PC-3 (cell line): ENCODE results near the gene CFAP73.
"Not testable (repeated sequence)": the region's sequence is repeated elsewhere in the genome, so short reads cannot be mapped to it uniquely, and the experiment has no call there.

Source experiments
- EZH2phosphoT487 ChIP-seq: fragments of 300-600 bp; sonication (generic); IDR thresholded peaks from 2 replicates; pipeline ENCODE4 v1.6.1; 2018; ENCODE audit warnings: mild to moderate bottlenecking, antibody characterized with exemption, low read length, borderline replicate concordance
- TF ChIP-seq, protein P1 (sequence below): fragments of 300-600 bp; sonication (generic); conservative IDR thresholded peaks from 2 replicates; pipeline ENCODE4 v1.5.1; 2017; ENCODE audit warnings: antibody characterized with exemption, low read depth, mild to moderate bottlenecking, low read length

DNA sequence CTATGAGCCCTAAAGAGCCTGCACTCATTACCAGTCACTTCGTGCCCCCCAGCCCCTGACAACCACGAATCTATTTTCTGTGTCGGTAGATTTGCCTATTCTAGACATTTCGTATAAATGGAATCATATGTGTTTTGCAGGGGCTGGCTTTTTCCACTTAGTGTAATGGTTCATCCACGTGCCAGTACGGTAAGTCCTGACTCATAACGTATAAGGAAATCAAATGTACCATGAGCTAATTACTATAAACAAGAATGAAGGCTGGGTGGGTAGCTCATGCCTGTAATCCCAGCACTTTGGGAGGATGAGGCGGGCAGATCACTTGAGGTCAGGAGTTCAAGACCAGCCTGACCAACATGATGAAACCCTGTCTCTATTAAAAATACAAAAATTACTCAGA is 31.8 kb upstream of the CFAP73 start:
- TF ChIP-seq, protein P1, sequence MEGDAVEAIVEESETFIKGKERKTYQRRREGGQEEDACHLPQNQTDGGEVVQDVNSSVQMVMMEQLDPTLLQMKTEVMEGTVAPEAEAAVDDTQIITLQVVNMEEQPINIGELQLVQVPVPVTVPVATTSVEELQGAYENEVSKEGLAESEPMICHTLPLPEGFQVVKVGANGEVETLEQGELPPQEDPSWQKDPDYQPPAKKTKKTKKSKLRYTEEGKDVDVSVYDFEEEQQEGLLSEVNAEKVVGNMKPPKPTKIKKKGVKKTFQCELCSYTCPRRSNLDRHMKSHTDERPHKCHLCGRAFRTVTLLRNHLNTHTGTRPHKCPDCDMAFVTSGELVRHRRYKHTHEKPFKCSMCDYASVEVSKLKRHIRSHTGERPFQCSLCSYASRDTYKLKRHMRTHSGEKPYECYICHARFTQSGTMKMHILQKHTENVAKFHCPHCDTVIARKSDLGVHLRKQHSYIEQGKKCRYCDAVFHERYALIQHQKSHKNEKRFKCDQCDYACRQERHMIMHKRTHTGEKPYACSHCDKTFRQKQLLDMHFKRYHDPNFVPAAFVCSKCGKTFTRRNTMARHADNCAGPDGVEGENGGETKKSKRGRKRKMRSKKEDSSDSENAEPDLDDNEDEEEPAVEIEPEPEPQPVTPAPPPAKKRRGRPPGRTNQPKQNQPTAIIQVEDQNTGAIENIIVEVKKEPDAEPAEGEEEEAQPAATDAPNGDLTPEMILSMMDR, result not testable (repeated sequence)
- TF ChIP-seq EZH2phosphoT487, result not testable (repeated sequence)
